GM13977 (cell line): ENCODE measurements around the gene C18orf54.
"Not testable (repeated sequence)": the region's sequence is repeated elsewhere in the genome, so short reads cannot be mapped to it uniquely, and the experiment has no call there.

ENCODE experiments used
- DNase-seq: peaks from one replicate; pipeline ENCODE4 v3.0.0; 2012; ENCODE audit warnings: low spot score
- CTCF ChIP-seq: IDR thresholded peaks from 2 replicates; pipeline ENCODE4 v1.5.1; 2012; ENCODE audit warnings: mild to moderate bottlenecking, control low read depth; ENCODE audit not compliant: insufficient read depth; ENCODE audit errors: extremely low read depth, missing control alignments
- in situ Hi-C: fragments of 300-500 bp; cut with MboI; formaldehyde crosslinking; loops from one replicate; pipeline ENCODE4 v1.12.0; 2022; ENCODE audit warnings: low sequenced_read_pairs, low pct_unique_long_range_greater_than_20kb, mixed read lengths, inconsistent platforms; ENCODE audit not compliant: unreplicated experiment

C18orf54 gene

DNA sequence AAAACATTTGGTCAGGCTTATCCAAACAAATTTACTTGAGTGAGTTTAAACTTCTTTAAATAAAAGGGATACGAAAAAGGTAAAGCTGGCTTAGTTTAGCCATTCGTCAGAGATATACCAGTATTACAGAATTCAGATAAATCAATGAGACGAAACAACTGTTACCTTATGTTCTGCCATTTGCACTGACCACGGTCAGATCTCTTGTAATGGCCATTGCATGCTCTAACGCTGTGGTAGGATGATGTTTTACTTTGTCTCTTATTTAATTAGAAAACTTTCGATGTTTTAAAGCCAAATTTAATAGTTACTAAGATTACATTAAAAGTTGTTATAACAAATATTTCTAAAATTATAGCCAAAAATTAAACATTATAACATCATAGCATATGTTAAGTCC is 1.5 kb downstream of the C18orf54 start:
- in situ Hi-C loops, result no loop called here
- no peak for TF ChIP-seq CTCF
- DNase-seq, result no peak

GRCh38 chr18:54360406-54360805 is 2.7 kb downstream of the C18orf54 start:
- in situ Hi-C loops, result no loop called here
- DNase-seq, result no peak
- TF ChIP-seq CTCF, result no peak

DNA sequence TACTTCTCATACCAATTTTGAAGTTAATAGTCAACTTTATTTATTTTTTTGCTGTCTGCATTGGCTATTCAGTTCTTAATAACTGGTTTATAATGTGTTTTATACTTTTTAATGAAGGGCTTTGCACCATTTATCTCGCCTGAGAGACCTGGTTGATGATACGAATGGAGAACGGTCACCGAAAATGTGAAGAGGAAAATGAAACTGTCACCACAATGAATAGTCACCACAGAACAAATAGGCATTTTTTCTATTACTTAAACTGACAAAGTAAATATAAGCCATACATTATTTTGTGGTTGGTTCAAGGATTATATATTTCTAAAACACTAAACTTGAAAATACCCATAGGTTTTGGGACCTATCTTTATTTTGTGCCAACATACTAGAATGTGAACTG is 20.4 kb downstream of the C18orf54 start:
- in situ Hi-C loops, result no loop called here
- TF ChIP-seq CTCF, result no peak
- DNase-seq, result no peak

DNA sequence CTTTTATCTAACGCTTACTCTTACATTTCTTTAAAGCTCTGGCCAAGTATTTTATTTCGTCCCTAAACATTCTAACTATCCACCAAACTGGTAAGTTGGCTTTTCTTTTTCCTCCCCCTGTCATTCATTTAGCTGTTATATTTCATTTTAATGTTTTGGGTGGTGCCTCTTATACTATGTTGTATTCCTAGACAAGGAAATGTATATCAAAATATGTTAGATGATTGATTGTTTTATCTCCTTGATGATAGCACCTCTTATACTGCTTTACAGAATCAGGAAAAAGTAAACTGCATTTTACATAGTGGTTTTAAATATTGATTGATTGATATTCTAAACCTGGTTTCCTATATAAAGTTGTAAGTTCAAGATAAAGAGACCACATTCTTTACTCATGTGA is 23.9 kb downstream of the C18orf54 start:
- TF ChIP-seq CTCF, result no peak
- no peak for DNase-seq
- in situ Hi-C loops, result no loop called here

DNA sequence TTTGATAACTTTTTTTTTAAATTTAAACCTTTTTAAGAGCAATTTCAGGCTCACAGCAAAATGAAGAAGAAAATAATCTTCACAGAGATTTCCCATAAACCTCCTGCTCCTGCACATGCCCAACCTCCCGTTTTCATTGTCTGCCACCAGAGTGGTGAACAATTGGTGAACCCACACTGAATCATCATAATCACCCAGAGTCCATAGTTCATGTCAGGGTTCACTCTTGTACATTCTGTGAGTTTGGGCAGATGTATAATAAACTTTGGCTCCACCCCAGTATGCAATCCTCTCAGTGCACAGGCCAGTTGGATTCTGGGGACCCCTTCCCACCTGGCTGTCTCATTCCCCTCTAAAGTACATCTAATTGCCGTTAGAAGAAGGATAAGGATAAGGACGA is 24.4 kb downstream of the C18orf54 start:
- no peak for TF ChIP-seq CTCF
- in situ Hi-C loops, result no loop called here
- DNase-seq, result no peak

DNA sequence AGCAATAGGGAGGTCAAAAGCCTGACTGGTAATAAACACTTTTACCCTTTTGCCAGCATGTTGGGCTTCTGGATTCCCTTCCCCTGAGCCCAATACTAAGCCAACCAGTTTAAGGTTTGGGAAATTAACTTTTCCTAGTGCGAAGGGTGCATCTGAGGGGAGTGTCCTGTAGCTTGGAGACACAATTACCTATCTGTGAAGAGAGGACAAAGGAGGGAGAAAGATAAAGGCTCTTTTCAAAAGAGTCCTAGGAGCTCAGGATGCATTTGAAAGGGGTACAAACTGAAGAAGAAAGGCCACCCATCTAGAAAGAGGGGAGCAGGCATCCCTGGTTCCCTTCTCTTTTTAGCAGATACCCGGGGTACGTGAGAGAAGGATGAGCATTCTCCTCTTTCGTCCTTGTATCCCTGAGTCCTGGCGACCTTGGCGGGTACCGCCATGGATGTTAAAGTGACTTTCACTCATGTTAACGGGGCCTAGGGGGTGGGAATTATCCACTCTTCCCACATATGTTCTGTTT is 25.1 kb downstream of the C18orf54 start:
- in situ Hi-C loops, result no loop called here
- no peak for DNase-seq
- no peak for TF ChIP-seq CTCF

- in situ Hi-C loops, result no loop called here
- no peak for TF ChIP-seq CTCF
- DNase-seq, result no peak
Observed at GRCh38 chr18:54386043-54386442, 28.3 kb downstream of the C18orf54 start.

GRCh38 chr18:54386800-54387495 is 29.2 kb downstream of the C18orf54 start:
- DNase-seq, in situ Hi-C loops: not testable (repeated sequence)
